ENCODE measurements around the gene SPTLC1.
"Not testable (repeated sequence)": the region's sequence is repeated elsewhere in the genome, so short reads cannot be mapped to it uniquely, and the experiment has no call there.

SPTLC1 gene

DNA sequence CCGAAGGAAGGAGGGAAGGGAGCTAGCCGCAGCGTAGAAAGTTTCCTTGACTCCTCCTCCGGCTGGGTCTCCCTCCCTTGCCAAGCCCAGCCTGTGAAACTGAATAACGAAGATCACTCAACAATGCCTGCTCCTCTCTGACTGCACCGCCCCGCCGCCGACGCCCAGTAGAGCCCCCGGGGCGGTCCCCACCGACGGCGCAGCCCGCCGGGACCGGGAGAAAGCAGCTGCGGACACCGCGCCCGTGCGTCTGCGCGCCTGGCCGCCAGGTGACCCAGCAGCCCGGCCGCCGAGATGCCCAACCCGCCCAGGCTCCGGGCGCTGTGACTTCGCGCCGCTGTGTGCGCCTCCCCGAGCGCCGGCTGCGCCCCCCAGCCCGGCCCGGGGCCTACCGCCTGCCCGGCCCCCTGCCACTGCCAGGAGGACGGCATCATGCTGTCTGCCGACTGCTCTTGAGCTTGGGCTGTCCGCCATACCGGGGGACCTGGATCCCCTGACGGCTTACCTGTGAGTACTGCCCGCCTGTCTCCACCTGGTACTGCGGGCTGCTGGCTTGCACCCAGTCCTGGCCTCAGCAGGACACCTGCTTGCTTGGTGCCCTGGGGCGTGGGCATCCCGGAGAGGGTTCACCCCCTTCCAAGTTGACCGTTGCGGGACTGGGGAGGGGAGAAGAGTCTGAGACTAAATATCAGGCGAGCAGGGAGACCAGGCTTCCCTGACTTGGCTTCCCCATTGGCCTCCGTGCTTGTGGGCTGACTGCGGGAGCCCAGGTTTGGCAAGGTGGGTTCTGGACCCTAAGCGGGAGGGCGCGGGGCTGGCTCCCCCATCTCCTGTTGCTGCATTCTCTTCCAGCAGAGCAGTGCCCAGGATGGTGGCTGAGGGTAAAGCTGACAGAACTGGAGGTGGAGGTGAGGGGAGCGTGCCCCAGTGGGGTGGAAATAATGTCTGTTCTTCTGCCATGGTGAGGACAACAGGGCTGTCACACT lies 26.2 kb upstream of the SPTLC1 start:
- in situ Hi-C loops (cut with MboI; ENCODE audit: low sequenced_read_pairs): loop anchor here (25.0 kb wide), 1 partner anchor 496 kb away; no protein-coding TSS in a partner anchor

DNA sequence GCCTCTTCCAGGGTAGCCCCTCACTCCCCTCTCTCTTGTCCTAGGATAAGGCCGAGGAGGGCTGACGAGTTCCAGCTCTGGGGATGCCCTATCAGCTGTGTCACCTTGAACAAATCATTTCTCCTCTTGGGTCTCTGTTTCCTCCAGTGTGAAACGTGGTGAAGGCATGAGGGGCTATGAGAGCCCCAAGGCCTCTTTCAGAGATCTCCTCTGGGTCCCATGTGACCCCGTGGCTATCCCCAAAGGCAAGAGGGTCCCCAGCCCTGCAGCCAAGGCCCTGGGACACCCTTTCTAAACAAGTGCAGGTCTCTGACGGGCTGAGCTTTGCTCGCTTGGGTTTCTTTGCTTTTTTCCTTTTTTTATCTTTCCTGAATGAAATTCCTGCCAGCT lies 25.5 kb upstream of the SPTLC1 start:
- in situ Hi-C loops (cut with MboI; ENCODE audit: low sequenced_read_pairs): loop anchor here (25.0 kb wide), 1 partner anchor 497 kb away; no protein-coding TSS in a partner anchor

GRCh38 chr9:92140074-92140753 lies 25.0 kb upstream of the SPTLC1 start:
- in situ Hi-C loops (cut with MboI; ENCODE audit: low sequenced_read_pairs): loop anchor here (25.0 kb wide), 1 partner anchor 497 kb away; no protein-coding TSS in a partner anchor

DNA sequence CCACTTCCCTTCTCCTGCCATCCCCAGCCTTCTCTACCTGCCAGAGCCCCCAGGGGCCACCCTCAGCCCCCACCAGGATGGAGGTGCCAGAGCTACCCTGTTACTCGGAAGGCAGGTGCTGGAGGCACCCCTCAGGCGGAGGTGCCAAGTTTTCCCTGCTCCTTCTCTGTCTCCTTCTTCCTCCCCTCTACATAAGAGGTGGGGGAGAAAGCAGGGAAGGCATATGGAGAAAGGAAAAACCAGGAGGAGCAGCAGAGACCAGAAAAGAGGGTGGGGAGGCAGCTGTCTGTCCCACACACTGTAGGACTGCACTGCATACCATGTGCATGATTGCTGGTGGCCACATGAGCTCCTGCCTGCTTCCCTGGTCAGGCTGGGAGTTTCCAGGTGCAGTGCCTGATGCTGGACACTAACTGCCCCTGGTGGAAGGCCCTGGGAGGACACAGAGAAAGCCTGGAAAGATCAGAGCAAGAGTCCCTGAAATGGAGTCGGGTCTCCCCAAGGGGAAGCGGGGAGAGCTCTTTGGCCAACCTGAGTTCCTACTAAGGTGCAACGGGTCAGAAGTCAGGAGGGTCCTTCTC lies 23.8 kb upstream of the SPTLC1 start:
- in situ Hi-C loops (cut with MboI; ENCODE audit: low sequenced_read_pairs): loop anchor here (25.0 kb wide), 1 partner anchor 498 kb away; no protein-coding TSS in a partner anchor

DNA sequence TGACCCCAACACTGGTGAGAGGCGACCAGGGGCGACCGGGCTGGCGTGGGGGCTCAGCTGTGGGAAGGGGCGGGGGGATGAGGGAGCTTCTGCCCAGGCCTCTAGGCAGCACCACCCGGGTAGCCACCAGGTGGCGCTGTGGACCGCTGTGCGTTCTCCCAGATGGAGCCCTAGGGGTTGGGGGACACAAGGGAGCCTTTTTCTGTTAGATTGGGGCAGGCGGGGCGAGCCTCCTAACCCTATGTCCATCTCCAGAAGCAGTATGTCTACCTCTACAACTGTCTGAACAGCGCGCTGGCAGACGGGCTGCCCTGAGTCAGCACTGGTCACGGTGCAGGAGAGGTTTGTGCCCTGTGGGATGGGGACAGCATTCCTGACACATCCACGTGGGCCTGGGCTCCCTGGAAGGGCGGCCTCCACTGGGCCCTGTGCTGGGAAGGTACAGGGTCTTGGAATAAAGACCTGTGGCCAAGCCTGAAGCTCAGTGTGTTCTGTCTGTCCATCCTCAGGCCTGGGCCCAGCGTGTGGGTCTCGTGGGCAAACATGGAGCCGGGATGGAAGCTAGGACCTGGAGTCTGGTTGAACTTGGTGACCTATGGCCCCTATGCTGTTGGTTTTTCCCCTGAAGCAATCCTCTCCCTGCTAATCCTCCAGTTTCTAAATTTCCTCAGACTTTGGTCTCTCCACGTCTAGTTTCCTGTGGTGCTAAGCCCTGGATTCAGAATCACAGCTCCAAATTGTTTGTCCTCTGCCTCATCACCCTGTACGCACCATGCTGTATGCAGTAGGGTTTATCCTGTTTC lies 23.1 kb upstream of the SPTLC1 start:
- in situ Hi-C loops (cut with MboI; ENCODE audit: low sequenced_read_pairs): loop anchor here (25.0 kb wide), 1 partner anchor 499 kb away; no protein-coding TSS in a partner anchor

DNA sequence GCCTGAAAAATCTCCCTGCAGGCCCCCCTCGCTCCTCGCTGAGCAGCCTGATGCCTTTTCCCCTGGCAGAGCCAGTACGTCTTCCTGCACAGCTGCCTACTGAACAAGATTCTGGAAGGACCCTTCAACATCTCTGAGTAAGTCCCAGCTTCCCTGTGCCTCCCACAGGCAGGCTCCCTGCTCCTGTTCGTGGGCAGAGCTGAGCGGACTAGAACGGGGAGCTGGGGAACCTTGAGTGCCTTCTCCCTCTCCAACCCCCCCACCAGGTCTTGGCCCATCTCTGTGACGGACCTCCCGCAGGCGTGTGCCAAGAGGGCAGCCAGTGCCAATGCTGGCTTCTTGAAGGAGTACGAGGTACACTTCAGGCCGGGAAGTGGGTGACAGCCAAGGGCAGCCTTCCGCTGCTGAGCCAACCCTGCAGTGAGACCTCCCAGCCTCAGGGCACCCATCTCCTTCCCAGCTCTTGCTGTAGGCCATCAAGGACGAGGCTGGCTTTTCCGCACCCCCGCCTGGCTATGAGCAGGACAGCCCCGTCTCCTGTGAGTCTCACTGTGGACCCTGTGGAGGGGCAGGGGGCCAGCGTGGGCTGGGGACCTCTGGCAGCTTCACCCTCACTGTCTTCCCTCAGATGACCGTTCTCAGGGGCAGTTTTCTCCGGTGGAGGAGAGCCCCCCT lies 21.1 kb upstream of the SPTLC1 start:
- in situ Hi-C loops (cut with MboI; ENCODE audit: low sequenced_read_pairs): loop anchor here (25.0 kb wide), 1 partner anchor 501 kb away; no protein-coding TSS in a partner anchor

DNA sequence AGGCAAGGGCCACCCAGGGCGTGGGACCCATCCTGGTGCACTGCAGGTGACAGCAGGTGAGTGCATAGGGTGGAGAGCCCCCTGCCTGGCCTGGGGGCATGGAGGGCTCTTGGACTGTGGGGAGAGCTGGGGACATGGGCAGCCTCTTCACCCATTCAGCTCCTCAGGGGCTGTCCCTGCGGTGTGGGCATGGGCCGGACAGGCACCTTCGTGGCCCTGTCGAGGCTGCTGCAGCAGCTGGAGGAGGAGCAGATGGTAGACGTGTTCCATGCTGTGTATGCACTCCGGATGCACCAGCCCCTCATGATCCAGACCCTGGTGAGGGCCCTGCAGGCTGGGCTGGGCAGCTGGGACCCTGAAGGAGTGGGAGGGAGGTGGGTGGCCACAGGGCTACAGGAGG lies 20.4 kb upstream of the SPTLC1 start:
- in situ Hi-C loops (cut with MboI; ENCODE audit: low sequenced_read_pairs): loop anchor here (25.0 kb wide), 1 partner anchor 502 kb away; no protein-coding TSS in a partner anchor

GRCh38 chr9:92133949-92134604 lies 18.9 kb upstream of the SPTLC1 start:
- in situ Hi-C loops (cut with MboI; ENCODE audit: low sequenced_read_pairs): loop anchor here (25.0 kb wide), 1 partner anchor 503 kb away; no protein-coding TSS in a partner anchor

- in situ Hi-C loops (cut with MboI; ENCODE audit: low sequenced_read_pairs): loop anchor here (25.0 kb wide), 1 partner anchor 504 kb away; no protein-coding TSS in a partner anchor
Measured at GRCh38 chr9:92132913-92133312, 17.7 kb upstream of the SPTLC1 start.

GRCh38 chr9:92132501-92132900 lies 17.3 kb upstream of the SPTLC1 start:
- in situ Hi-C loops (cut with MboI; ENCODE audit: low sequenced_read_pairs): loop anchor here (25.0 kb wide), 1 partner anchor 505 kb away; no protein-coding TSS in a partner anchor

- in situ Hi-C loops (cut with MboI; ENCODE audit: low sequenced_read_pairs): no loop called here
Measured at GRCh38 chr9:92122800-92123199, 7.6 kb upstream of the SPTLC1 start.

GRCh38 chr9:92122061-92122460 lies 6.8 kb upstream of the SPTLC1 start:
- in situ Hi-C loops (cut with MboI; ENCODE audit: low sequenced_read_pairs): no loop called here

- in situ Hi-C loops (cut with MboI; ENCODE audit: low sequenced_read_pairs): no loop called here
Measured at GRCh38 chr9:92121265-92121664, 6.1 kb upstream of the SPTLC1 start.

GRCh38 chr9:92120138-92120537 lies 4.9 kb upstream of the SPTLC1 start:
- in situ Hi-C loops (cut with MboI; ENCODE audit: low sequenced_read_pairs): no loop called here

DNA sequence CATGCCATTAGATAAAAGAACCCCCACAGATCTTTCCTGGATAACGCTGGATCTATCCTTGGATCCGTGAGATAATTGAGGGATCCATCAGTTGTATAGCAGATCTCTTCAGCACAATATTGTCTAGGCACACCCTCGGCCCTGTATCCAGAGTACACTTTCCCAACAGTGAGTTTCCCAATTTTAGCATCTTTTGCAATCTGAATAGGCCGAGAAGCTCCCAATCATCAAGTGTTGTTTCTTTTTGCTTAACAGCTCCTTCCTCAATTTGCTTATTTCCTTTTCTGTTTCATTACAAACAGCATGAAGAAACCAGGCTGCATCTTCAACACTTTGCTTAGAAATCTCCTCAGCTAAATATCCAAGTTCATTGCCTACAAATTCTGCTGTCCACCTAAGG lies 4.4 kb upstream of the SPTLC1 start:
- in situ Hi-C loops (cut with MboI; ENCODE audit: low sequenced_read_pairs): no loop called here

DNA sequence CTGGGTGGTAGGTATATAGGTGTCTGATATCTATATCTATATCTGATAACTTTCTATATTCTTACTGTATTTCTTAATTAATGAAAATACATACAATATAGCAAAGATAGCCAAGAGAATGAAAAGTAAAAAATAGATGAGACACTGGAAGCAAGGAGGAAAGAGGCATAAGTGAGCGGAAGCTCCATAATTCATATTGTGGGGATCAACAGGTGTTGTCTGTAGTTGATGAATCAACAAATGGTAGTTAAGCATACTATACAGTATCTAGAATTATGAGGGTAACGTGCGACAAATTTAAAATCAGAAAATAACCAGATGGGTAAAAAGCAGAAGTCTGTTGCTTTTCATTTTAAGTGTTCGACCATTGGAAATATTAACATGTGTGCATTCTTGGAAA lies 7.1 kb downstream of the SPTLC1 start:
- in situ Hi-C loops (cut with MboI; ENCODE audit: low sequenced_read_pairs): no loop called here

DNA sequence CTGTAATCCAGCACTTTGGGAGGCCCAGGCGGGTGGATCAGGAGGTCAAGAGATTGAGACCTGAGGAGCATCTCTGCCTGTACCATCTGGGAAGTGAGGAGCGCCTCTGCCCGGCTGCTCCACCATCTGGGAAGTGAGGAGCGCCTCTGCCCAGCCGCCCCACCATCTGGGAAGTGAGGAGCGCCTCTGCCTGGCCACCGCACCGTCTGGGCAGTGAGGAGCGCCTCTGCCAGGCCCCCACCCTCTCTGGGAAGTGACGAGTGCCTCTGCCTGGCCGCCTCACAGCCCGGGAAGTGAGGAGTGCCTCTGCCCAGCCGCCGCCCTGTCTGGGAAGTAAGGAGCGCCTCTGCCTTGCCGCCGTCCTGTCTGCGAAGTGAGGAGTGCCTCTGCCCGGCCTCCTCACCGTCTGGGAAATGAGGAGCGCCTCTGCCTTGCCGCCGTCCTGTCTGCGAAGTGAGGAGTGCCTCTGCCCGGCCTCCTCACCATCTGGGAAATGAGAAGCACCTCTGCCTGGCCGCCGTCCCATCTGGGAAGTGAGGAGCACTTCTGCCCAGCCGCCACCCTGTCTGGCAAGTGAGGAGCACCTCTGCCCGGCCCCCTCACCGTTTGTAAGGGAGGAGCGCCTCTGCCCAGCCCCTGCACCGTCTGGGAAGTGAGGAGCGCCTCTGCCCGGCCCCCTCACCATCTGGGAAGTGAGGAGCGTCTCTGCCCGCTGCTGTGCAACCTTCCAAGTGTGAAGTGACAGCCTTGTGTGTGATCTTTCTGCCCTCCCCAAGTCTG lies 9.6 kb downstream of the SPTLC1 start:
- in situ Hi-C loops (cut with MboI; ENCODE audit: low sequenced_read_pairs): not testable (repeated sequence)

- in situ Hi-C loops (cut with MboI; ENCODE audit: low sequenced_read_pairs): not testable (repeated sequence)
Measured at GRCh38 chr9:92103601-92104000, 11.6 kb downstream of the SPTLC1 start.
